Measurements from ENCODE around the gene NT5DC1. TPM values are rescaled to one million over a fixed set of nuclear protein-coding genes. Genes with fewer than 3 reads are reported as not detected.

Gene NT5DC1
- polyA plus RNA-seq, 1 donor, result 17.5 TPM

DNA sequence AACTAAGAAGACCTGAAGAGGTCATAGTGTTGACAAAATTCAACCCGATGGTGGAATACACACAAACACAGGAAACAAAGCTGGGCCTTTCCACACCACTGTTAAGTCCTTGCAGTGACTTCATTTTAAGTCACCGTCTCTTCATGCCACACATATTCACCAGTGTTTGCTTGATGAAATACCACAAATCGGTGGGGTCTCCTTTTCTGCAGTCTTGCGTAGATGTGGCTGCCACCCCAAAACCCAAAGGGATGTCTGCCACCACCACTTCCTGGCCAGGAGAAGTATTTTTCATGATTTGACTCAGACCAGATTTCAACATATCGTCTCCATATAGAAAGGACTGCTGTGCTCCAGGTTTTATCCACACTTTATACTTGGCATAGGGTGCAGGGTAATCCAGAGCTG is 36.3 kb downstream of the NT5DC1 start:
- no peak for DNase-seq (ENCODE audit: low read depth)

DNA sequence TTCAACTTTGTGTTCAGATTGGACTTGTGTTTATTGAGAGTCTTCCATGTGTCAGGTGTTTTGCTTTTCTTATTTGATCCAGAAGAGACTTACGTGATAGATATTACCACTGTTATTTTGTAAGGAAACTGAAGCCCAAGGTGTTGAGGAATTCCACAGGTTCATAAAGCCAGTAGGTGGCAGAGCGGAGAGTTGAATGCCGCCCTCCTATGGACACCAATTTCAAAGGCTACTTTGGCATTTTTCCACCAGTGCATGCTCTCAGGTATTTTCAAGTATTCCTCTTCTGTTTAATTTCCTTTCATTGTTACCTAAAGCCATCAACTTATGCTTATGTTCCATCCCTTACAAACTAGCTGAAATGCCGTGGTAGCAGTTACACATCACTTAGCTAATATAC is 39.3 kb downstream of the NT5DC1 start:
- DNase-seq (ENCODE audit: low read depth), result no peak

DNA sequence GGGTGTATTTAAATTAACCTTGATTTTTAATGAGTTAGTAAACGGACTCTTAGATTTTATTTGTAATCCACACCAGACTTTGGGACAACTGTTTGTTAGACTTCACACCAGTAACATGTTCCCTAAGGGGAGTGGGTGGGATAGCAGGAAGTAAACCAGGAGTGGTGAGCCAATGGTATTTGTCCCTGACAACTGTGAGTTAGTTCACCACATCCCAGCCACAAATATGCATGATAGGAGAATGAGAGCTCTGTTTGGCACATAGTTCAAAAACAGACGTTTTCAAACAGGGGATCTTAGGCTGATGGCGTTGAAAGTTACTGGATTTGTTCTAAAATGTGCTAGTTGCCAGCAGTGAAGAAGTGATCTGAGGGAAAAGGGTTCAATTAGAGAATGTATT is 44.0 kb downstream of the NT5DC1 start:
- DNase-seq (ENCODE audit: low read depth), result no peak

DNA sequence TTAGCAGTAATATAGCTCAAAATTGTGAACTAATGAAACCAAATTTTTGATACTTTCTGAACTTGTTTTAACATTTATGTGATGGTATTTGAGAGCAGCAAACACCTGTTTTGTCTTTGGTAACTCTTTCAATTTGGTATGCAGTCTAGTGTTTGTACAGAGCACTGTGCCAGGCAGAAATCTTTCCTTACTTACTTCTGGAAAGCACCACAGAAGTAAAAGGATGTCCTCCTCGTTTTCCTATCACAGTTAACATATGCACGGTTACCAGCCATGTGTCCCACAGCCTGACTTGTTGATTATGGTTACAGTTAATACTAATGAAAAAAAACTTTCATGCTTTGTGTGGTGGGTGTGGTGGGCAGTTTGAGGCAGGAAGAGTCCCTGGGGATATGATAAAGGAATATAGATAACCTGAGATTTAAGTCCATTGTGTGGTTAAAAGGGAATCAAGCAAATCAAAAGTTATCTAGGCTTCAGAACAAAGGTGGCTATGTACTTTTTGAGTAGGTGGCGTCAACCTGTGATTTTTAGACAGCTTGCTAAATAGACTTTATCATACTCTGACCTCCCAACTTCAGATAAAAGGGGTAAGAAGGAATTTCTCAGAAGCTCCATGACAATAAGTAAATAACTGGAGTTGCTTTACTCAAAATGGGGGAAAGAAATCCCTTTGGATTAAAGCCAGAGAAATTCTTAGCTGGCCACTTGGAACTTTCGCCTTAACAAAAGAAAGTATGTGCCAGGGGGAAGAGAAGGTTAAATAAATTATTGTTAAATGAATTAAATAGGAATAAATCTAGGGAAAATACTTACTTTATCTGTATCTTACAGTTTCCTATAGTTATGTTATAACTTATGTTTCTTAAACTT is 45.4 kb downstream of the NT5DC1 start:
- DNase-seq (ENCODE audit: low read depth), result no peak

DNA sequence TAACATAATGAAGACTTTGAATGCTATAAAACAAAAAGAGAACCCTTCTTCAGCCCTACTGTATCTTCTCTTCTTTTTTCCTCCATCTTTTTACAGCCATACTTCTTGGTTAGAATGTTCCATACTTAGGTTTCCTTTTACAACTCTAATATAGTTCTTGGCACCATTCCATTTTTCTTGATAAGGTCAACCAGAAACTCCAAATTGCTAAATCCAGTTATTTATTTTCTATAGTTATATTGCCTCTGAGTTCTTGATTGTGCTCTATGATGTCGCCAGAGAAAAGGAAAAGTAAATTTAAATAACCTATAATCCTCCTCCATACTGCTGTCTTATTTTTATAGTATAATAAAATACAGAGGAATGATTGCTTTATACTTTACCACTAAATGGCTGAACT is 52.0 kb downstream of the NT5DC1 start:
- DNase-seq (ENCODE audit: low read depth), result no peak

DNA sequence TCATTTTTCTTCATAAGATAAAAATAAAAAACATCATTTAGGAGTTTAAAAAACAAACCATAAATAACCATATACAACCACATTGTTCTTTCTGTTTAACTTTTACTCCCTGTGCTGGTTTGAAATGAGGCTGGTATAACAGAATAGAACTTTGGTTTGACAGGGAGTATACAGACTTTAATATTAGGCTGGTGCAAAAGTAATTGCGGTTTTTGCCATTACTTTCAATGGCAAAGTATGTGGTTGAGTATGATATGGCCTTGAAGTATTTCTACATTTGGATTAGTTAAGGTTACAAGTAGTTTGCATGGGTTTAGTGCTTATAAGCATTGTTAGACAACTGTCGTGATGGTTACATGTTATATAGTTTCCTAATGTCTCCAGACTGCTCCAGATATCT is 54.2 kb downstream of the NT5DC1 start:
- no peak for DNase-seq (ENCODE audit: low read depth)

DNA sequence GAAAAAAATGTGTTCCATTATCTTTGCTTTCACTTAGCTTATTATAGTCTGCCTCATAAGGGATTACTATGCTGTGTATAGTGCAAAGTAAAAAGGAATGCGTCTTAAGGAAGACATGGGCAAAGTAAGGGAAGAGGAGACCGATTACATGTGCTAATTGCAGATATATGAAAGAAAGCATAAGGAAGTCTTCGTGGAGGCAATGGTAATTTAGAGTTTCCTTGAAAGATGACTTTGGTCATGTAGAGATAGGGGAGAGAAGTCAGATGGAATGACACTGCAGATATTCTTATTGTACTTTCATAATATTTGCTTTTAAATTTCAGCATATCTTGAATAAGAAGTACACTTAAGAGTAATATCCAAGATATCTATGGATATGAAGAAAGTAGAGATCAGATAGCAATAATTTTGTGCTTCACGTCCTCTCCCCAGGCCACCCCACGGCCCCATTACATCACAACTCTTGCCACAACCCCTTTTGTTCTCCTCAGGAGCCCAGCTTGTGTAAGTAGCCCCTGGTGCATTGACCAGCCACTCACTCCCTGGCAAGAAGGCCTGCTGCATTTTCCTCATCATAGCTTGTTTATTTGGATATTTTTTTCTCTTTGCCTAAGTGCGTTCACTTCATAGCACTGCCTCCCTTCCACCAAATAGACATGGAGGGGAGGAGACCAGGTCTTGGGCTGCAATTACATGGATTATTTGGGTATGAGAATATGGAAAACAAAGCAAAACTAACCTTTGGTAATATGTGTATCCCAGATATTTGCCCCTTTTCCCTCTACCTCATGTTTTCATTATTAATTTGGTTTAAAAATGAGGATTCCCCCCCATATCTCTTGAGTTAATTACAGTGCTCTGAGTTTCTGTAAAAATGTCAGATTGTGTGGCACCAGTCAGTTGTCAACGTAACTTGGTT is 56.0 kb downstream of the NT5DC1 start:
- no peak for DNase-seq (ENCODE audit: low read depth)

DNA sequence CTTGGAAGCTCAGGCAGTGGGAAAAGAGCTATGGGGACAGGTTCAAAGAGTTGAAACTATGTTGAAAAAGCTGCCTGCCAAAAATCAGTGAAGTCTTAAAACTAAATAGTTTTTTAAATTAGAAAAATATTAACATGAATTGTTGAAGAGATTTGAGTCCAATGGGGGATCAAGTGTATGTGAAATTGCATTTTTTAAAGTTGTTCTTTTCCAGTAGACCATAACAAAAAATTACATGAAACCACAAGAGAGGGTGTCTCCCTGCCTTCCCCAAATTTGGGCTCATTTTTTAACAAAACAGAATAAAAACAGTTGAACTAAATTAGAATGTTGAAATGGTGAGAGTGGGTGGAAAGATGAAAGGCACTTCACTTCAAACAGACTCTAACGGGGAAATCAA is 56.7 kb downstream of the NT5DC1 start:
- no peak for DNase-seq (ENCODE audit: low read depth)

DNA sequence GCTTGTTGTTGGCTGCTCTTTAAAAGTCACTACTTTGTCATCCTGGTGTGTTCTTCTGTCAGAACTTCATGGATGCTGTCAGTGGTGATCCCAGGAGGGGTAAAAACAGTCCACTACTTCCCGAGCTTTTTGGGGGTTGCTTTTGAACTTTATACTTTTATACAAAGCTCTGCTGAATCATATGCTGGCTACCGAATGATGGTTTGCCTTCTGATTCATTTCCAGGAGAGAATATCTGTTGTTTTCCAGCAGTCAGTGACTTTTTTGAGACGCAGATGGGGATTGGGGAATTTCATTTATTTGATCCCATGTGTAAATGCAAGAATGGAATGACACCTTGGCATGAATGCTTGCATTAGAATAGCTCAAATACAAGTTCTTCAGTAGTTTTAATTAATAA is 58.0 kb downstream of the NT5DC1 start:
- no peak for DNase-seq (ENCODE audit: low read depth)

DNA sequence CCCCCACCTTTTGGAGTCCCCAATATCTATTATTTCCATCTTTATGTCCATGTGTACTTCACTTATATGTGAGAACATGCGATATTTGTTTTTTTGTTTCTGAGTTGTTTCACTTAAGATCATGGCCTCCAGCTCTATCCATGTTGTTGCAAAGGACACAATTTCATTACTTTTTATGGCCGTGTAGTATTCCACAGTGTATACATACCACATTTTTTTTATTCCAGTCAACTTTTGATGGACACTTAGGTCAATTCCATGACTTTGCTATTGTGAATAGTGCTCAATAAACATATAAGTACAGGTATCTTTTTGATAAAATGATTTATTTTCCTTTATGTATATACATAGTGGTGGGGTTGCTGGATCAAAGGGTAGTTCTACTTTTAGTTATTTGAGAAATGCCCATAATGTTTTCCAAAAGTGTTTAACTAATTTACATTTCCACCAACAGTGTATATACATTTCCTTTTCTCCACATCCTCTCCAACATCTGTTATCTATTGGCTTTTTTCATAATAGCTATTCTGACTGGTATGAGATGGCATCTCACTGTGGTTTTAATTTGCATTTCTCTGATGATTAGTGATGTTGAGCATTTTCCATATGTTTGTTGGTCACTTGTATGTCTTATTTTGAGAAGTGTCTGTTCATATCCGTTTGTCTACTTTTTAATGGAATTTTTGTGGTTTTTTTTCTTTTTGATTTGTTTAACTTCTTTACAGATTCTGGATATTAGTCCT is 59.3 kb downstream of the NT5DC1 start:
- DNase-seq (ENCODE audit: low read depth), result no peak

DNA sequence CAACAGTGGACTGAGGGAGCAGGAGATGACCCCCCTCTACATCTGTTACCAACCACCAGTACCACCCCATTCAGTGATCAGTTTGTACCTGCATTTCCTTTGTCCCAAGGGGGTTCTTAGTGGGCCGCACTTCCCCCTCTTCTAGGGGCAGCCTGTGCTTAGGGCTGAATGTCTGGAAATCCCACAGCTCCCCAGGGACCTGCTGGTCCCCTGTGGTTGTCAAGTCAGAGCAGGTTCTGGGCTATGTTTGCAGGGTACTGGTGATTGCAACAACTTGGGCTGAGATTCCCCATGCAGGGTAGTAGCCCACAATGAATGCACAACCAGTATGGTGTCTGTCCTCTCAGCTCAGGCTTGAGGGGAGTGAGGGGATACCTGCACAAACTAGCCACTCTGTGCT is 64.9 kb downstream of the NT5DC1 start:
- no peak for DNase-seq (ENCODE audit: low read depth)

DNA sequence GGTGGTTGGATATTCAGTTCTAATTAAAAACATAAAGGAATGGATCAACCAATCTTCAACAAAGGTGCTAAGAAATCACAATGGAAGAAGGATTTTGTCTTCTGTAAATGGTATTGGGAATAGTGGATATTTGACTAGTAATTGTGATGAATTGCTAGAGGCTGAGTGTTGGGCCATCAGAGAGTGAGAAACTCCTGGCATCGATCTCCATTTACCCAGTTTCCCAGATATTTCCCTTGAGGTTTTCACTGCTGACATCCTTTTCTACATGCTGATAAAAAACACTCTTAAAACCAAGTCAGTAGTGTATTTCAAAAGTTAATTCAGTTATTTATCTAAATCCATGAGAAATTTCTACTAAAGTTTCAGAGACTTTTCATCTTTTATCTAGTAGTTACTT is 65.7 kb downstream of the NT5DC1 start:
- DNase-seq (ENCODE audit: low read depth), result no peak

DNA sequence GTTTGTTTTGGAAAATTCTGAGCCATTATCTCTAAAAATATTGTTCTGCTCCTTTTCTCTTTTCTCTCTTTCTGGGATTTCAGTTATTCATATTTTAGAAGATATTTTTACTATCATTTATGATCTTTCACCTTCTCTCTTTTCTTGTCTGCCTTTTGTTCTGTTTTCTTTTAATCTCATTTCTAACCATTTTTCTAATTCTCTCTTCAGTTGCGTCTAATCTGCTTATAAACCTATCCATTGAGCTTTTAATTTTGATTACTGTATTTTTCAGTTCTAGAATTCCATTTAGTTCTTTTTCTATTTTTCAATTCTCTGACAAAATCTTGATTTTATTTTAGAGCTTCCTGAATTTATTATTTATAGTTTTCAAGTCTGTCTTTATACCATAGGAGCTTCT is 67.5 kb downstream of the NT5DC1 start:
- no peak for DNase-seq (ENCODE audit: low read depth)

DNA sequence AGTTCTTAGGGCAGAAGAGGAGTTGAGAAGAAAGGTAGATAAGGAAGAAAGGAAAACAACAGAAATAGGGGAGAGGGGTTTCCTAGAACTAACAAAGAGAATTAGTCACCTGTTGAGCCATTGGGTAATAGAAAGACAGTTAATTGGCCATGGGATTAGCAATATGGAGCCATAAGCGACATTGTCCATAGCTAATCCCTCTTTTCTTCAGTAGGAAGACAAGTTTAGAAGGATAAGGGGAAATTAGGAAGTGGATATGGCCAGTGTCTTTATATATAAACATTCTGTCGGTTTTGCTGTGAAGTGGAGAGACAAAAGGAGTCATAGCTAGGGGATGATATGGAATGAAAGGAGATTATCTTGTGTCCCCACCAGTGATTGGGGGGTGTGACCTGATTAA is 69.2 kb downstream of the NT5DC1 start:
- no peak for DNase-seq (ENCODE audit: low read depth)

DNA sequence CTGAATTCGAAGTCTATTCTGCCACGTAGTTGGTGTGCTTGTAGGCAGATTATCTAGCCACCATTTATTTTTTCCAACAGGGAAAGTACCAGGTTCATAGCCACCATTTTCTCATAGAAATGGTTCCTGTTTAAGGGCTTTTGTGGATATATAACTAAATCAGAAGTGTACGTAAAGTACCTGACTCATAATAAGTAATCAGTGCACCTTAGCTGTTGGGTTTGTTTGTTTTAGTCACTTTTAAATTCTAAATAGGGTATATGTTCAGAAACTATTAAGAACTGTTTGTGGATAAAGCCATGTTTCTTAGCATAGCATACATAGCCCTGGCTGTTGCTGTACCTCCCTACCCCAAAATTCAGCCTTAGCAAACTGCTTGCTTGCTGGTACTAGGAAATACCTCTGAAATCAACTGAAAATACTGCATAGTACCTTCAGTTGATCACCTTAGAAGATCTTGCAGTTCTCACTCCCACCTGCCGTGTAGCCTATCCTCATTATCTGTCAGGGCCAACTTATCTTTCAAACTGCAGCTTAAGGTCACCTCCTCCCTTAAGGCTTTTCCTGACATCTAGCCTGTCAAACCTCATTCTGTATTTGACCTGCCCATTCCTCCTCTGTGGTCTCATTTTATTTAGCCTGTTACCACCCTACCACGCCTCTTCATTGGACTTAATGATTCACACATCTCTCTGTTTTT is 69.9 kb downstream of the NT5DC1 start:
- no peak for DNase-seq (ENCODE audit: low read depth)

DNA sequence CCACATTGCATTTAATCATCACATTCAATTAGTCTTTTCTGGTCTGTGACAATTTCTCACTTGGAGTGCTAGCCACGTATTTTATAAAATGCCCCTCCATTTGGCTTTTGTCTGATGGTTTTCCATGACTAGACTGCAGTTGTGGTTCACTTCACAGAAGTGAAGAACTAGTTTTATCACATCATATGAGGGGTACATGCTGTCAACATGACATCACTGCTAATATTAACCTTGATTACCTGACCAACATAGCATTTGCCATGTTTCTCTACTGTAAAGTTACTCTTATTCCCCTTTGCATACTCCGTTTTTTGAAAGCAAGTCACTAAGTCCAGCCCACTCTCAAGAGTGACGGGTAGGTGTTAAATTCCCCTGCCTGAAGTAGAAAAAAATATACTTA is 73.3 kb downstream of the NT5DC1 start:
- DNase-seq (ENCODE audit: low read depth), result no peak

DNA sequence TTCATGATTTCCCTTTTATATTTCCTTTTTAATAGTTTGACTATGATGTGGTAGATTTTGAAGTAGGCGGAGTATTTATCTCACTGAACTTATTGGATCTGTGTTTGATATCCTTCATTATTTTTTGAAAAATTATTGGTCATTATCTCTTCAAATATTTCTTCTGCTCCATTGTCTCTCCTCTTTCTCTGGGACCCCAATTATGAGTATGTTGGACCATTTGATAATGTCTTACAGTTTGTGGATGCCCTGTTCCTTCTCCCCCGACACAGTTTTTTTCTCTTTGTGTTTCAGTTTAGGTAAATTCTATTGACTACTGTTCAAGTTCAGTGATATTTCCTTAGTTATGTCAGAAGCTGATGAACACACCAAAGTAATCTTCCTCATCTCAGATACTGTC is 74.7 kb downstream of the NT5DC1 start:
- no peak for DNase-seq (ENCODE audit: low read depth)

DNA sequence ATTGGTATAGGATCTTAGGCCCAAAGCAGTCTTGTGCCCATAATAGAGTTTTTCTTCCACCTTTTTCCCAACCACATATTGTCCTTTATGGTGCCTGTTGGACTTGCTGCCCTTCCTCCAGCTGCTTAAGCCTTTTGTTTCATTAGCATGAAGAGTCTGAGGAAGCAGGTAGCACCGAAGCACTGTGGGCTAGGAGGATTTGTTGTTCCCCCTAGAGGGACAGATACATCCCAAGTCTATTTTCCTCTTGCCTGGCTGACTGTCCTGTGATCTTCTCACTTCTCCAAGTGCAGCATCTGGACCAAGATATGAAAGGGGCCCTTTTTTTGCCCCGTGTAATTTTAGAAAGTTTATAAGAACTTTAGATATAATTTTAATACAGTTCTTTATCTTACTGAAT is 75.9 kb downstream of the NT5DC1 start:
- DNase-seq (ENCODE audit: low read depth), result no peak

DNA sequence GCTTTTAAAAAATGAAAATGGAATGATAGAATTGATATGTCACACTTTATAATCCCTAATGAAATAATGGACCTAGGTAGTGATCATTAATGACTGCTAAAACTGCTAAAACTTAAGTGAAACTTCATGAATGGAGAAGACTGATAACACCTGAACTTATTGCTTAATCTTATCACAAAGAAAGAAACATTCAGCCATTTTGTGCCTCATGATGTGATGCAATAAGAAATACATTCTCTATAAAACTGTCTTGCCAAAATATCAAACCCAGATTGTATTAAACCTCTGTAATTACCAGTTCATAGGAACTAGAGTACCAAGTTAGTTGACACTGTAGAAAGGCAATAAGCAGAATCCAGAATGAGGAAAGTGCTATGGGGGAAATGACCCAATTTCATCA is 79.7 kb downstream of the NT5DC1 start:
- no peak for DNase-seq (ENCODE audit: low read depth)

DNA sequence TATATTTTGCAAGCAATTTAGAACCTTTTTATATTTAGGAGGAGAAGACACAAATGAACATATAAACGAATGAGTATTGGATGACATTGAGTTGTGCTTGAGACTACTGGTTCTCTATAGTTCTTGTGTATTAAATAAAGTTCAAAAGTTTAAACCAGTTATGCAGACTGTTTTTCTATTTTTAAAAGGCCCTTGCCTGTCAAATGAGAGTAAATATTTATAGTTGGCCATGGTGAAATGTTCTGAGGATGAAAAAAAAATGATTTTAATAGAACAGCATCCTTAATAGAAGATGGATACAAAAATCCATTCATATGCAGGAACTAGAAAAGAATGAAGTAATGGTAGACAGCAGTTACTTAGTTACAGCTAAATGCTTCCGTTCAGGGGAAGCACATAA is 88.8 kb downstream of the NT5DC1 start:
- no peak for DNase-seq (ENCODE audit: low read depth)

DNA sequence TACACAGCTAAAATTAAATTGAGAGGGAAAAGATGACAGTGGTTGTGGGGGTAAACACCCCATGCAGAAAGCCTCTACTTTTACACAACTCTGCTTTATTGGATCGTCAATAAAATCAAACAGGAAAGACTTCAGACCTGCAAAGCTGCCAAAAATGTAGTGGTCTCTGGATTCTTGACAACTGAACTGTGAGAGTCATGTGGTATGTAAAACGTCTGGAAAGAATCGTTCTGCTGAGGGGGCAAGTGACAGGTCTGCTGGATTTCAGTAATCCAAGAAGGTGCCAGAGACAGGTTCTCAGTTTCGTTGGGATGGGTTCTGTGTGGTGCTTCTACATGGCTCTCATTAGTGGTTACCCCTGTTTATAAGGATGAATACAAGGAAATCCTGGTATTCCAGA is 89.9 kb downstream of the NT5DC1 start:
- no peak for DNase-seq (ENCODE audit: low read depth)

DNA sequence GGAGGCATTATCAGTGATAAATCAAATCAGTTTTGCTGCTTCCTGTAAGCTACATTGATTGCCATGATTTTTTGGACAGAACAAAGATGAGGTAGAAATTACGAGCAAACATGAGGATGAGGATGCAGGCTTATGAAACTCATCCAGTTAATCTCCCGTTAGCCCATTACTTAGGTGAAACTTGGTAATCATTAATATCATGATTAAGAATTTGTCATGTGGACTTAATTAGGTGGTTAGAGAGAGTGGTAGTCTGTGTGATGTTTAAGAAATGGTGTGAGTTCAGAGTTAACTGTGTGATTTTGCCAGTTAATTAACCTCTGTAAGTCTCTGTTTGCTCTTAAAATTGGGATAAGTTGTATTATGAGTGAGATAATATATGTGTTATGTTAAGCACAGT is 91.2 kb downstream of the NT5DC1 start:
- no peak for DNase-seq (ENCODE audit: low read depth)
